GM18520 (cell line): Measurements from ENCODE around the gene ADCYAP1R1.

ENCODE experiments used
- ATAC-seq: cut with Tn5 transposase; IDR thresholded peaks from one replicate; pipeline ENCODE4 v1.9.1; 2021; ENCODE audit not compliant: unreplicated experiment

The ADCYAP1R1 gene

DNA sequence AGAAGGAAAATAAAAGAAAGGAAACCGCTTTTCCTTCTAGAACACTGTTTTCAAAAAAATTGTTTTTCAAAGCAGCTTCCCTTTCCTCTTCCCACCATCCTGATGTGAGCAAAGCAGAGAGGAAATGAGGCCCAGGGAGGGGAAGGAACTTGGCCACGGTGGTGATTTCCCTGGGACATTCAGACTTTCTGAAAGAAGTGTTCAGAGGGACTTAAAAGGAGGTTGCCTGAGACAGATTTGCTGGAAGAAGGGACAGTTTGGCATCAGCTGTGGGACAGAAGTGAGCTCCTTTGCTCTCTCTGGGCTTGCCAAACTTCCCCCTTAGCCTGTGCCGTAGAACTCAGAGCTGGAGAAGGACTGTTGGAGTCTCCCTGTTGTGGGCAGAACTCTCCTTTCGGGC lies 30.3 kb downstream of the ADCYAP1R1 start:
- no peak for ATAC-seq

GRCh38 chr7:31083210-31083786 lies 31.2 kb downstream of the ADCYAP1R1 start:
- no peak for ATAC-seq

DNA sequence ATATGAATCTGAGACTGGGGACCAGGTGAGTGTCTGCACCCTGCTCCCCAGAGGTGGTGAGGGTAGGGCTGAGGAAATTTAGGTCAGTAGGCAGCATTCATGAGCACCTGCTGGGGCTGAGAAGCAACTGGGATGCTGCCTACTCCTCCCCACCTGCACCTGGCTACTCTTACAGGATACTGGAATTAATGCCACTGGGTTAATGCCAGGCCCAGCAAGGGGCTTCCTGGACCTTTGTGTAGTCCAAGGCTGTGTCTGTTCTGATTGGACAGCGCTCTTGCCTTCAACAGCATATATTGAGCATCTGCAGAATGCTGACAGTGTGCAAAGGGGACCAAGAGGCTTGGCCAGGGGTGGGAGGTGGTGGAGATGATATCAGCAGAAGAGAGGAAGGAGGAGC lies 32.1 kb downstream of the ADCYAP1R1 start:
- no peak for ATAC-seq

- ATAC-seq, result no peak
Observed at GRCh38 chr7:31087351-31087750, 35.2 kb downstream of the ADCYAP1R1 start.

DNA sequence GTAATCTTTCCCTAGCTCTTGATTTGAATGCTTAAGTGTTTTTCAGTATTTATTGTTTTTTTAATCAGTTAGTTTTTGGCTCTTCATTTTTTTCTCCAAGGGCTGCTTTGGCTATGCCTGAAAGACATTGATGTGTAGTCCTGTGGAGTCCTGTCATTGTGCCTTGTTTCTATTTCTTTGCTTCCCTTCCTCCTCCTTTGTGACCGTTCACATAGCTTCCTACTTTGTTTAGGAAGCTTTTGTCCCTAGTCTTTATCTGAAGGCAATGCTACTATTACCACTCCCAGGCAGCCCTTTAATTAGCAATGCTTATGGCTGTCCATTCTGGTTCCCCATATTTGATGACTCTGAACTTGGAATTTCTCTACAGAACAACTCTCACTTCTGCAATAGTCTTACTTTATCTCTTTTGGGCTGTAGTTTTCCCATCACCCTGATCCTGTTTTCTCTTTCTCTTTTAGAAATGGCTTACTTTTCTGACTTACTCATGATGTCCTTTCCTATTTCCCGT lies 39.9 kb downstream of the ADCYAP1R1 start:
- no peak for ATAC-seq

GRCh38 chr7:31092606-31093005 lies 40.5 kb downstream of the ADCYAP1R1 start:
- ATAC-seq, result no peak

GRCh38 chr7:31093282-31093681 lies 41.2 kb downstream of the ADCYAP1R1 start:
- no peak for ATAC-seq

DNA sequence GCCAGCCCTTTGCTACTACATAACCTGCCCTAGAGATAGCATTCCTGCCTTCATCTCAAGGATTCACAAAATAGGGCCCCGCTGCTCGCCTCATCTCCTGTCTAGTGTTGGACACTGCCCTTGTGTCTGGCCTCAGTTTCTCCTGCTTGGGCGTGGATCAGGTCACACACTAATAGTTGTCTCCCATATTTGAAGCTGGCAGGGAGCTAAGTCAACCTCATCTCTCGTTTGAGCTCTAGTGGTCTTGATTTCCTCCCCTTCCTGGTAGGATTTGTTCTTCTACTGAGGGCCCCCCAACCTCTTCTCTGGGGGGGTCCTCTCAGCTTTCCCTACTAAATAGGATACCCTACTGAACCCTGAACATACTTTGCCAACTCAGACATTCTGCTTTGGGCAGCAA lies 42.2 kb downstream of the ADCYAP1R1 start:
- no peak for ATAC-seq

- ATAC-seq, result no peak
Observed at GRCh38 chr7:31095286-31096197, 43.4 kb downstream of the ADCYAP1R1 start.

DNA sequence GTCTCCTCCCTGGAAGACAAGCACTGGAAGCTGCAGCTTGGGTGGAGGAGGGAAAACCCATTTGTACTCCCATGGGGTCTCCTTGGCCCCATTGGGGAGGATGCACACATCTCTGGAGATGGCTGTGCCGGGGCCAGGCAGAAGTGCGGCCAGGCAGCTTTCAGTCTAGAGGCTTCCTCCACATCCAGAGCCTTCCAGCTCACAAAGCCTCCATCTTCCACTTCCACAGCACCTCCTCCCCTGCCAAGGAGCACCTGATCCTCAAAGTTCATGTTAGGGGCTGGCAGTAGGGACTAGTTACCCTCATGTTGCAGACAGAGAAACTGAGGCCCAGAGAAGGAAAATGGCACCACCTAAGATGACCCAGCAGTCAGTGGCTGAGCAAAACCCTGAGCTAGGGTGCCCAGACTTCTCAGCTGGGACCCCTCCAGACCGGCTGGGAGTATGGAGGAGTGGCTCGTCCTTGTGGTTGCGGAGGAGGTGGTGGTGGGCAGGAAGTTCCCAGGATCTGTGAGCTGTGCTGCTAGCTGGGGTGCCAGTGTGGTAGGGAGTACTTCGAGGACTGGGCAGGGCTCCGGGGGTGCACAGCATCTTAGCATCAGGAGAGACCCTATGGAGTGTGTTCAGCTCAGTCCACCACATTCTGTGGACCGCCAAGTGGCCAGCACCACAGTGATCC lies 44.2 kb downstream of the ADCYAP1R1 start:
- no peak for ATAC-seq

- no peak for ATAC-seq
Observed at GRCh38 chr7:31096877-31097258, 44.8 kb downstream of the ADCYAP1R1 start.

- no peak for ATAC-seq
Observed at GRCh38 chr7:31098642-31099360, 46.7 kb downstream of the ADCYAP1R1 start.

DNA sequence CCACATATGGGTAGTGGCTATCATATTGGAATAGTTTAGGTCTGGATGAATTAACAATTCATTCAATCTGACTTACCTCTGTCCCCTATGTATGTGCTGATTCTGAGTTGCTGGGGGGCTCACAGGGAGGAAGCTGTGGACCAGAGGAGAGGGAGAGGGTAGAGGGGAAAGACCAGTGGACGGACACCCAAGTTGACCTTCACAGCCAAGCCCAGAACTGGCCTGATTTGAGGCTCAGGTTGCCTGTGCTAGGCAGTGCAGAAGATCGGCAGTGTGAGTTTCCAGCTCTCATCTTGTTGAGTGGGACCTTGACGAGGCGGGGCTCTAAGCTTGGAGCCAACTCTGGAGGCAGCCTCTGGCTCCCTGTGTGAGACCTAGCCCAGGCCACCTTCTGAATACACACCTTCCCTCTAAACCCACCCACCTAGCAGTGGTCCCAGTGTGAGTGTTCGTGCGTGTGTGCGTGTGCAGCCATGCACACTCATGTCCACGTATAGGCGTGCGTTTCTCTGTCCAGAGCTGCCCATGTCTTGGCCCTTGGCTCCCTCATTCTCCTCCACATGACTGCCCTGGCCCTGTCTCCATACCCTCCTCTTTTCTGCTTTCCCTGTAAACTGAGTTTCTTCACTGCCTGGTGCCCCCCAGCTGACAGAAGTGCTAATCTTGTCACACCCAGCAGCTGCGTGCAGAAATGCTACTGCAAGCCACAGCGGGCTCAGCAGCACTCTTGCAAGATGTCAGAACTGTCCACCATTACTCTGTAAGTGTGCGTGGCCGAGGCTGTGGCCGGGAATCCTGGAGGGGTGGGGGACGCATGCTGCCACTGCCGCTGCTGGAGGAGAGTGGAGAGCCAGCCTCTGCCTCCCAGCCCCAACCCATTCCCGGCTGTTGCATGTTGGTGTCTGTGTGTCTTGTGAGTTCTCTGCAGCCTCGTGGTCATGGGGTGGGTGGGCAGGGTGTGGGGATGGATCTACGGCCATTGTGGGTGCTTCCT lies 47.6 kb downstream of the ADCYAP1R1 start:
- no peak for ATAC-seq

- ATAC-seq, result no peak
Observed at GRCh38 chr7:31100445-31100844, 48.3 kb downstream of the ADCYAP1R1 start.

DNA sequence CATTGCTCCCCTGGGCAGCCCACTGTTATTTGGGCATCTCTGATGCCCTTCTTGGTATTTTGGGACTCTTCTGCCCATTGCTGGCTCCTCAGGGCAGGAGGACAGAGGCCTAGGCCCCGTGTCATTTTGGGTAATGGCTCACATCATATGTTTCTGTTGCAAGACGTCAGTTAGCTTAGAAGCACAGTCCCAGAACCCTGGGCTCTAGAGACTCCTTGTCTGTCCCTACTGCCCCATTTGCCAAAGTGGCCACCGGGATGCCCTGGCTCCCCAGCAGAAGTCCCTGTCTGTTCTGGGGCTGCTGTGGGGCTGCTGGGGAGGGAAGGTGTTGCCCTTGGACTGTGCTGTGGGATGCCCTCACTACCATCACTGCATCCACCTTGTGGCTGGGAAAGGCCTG lies 48.8 kb downstream of the ADCYAP1R1 start:
- ATAC-seq, result no peak

DNA sequence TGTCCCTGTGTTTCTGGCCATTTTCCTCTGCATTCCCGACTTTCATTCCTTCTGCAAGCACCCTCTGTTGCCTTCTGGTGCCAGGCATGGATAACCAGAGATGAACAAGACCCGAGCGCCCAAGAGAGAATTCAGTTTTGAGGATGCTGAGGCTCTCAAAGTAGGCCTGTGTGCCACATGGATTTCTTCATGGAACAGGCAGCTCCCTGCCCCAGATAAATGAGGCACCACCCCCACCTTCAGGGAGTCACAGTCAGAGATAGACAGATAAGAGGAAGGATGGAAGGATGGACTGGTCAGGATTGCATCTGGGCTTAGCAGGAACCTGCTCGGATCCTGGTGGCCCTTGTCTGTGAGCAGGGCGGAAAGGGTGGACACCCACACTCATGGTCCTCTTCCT lies 49.4 kb downstream of the ADCYAP1R1 start:
- ATAC-seq, result no peak

GRCh38 chr7:31102151-31102972 lies 50.3 kb downstream of the ADCYAP1R1 start:
- ATAC-seq, result no peak

- ATAC-seq, result no peak
Observed at GRCh38 chr7:31102973-31103850, 51.1 kb downstream of the ADCYAP1R1 start.
